Naive thymus-derived CD8-positive, alpha-beta T cell (primary cell): ENCODE measurements around the gene MTRF1L. TPM values are rescaled to one million over a fixed set of nuclear protein-coding genes. Genes with fewer than 3 reads are reported as not detected.
A peak's percentile ranks its signal among the peaks of the same experiment; 100 is the strongest.
"Not testable (repeated sequence)": the region's sequence is repeated elsewhere in the genome, so short reads cannot be mapped to it uniquely, and the experiment has no call there.

Experiments
- ATAC-seq, 2 donors: fragments of 150-1000 bp; cut with Tn5 transposase in 1 of 2; sonication (Bioruptor Pico), chemical (Tn5 transposase) in 1 of 2; 1 replicate in 1 of 2; 2 replicates in 1 of 2; pipeline ENCODE4 v1.10.0; 2021; ENCODE audit warnings: mild to moderate bottlenecking in 2 of 2, moderate library complexity in 2 of 2
- POLR2A ChIA-PET: fragments of 350-600 bp; sonication (Branson Sonifier 250); formaldehyde crosslinking; loops from one replicate; lab custom pipeline; 2021; ENCODE audit warnings: antibody characterized with exemption; lab: Charles Lee
- DNase-seq, 10 donors: peaks; one replicate each; pipeline versions ENCODE4 v3.0.0 to v3.0.0-alpha.2; 2020 to 2022
- H3K27ac Mint-ChIP-seq, 10 donors: one replicate each; pipeline ENCODE4 v1.8.0; 2020 to 2022; ENCODE audit warnings: mild to moderate bottlenecking in 10 of 10, mixed read lengths in 10 of 10, moderate library complexity in 4 of 10, inconsistent platforms in 1 of 10
- H3K27me3 Mint-ChIP-seq, 5 donors: one replicate each; pipeline ENCODE4 v1.8.0; 2021 to 2022; ENCODE audit warnings: mixed read lengths in 5 of 5
- H3K36me3 Mint-ChIP-seq, 3 donors: one replicate each; pipeline ENCODE4 v1.8.0; 2020 to 2022; ENCODE audit warnings: mixed read lengths in 3 of 3, mild to moderate bottlenecking in 2 of 3, inconsistent platforms in 1 of 3
- H3K4me1 Mint-ChIP-seq, 4 donors: one replicate each; pipeline ENCODE4 v1.8.0; 2021 to 2022; ENCODE audit warnings: mixed read lengths in 4 of 4
- H3K4me3 Mint-ChIP-seq, 10 donors: one replicate each; pipeline ENCODE4 v1.8.0; 2020 to 2022; ENCODE audit warnings: mild to moderate bottlenecking in 10 of 10, mixed read lengths in 10 of 10, moderate library complexity in 6 of 10, inconsistent platforms in 1 of 10
- H3K9me3 Mint-ChIP-seq, 9 donors: one replicate each; pipeline ENCODE4 v1.8.0; 2020 to 2022; ENCODE audit warnings: mixed read lengths in 9 of 9, mild to moderate bottlenecking in 3 of 9, inconsistent platforms in 1 of 9, moderate library complexity in 1 of 9
- polyA plus RNA-seq, 3 donors: library from polyadenylated mRNA; unstranded; fragments of 300-500 nt; fragmentation: Illumina TruSeq; gene quantifications; one replicate each; pipeline ENCODE4 v1.2.3, GENCODE V29; 2021
- total RNA-seq, 8 experiments: library from RNA in 2 of 8; stranded (reverse) in 2 of 8; gene quantifications; one replicate each; pipeline ENCODE4 v1.2.3 and lab custom pipeline; 2021 to 2026

The MTRF1L gene
- total and polyA plus RNA-seq, 5 experiments from 2014 or later: 7.3 to 17.4 (median 9.5) TPM

DNA sequence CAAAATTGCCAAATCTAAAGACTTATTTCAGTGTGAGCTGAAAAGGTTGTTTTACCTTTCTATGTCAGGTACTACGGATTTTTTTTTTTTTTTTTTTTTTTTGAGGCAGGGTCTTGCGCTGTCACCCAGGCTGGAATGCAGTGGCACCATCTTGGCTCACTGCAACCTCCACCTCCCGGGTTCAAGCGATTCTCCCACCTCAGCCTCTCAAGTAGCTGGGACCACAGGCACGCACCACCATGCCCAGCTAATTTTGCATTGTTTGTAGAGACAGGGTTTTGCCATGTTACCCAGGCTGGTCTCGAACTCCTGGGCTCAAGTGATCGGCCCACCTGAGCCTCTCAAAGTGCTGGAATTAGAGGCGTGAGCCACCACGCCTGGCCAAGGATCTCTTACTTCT is 1.7 kb downstream of the MTRF1L start:
- not testable (repeated sequence) for H3K9me3 Mint-ChIP-seq, ATAC-seq, H3K27me3 Mint-ChIP-seq, DNase-seq
- Mint-ChIP-seq H3K4me1 (peaks cover 34 to 68% (median 63%) of the 10 kb centered on the region in 4 donors), H3K36me3 (peaks cover 0 to 29% (median 13%) of the 10 kb centered on the region in 3 donors), H3K27ac (peak overlapping the region in 8 of 10 donors; percentile 22 to 94 (median 82)), H3K4me3 (peak overlapping the region; percentile 50 to 99 (median 98))
- POLR2A ChIA-PET: interaction anchor here (0.8 to 1.1 kb wide), 2 partner anchors 15 to 17 kb away, joined by 3 to 7 read pairs; partner anchors contain the start of gene FBXO5

GRCh38 chr6:153000243-153000642 is 2.3 kb downstream of the MTRF1L start:
- POLR2A ChIA-PET: interaction anchor here (0.8 to 1.1 kb wide), 2 partner anchors 15 to 17 kb away, joined by 3 to 7 read pairs; partner anchors contain the start of gene FBXO5
- peaks cover 0 to 35% (median 13%) of the 10 kb centered on the region in 3 donors for H3K36me3 Mint-ChIP-seq
- H3K4me1 Mint-ChIP-seq: peaks cover 36 to 73% (median 65%) of the 10 kb centered on the region in 4 donors

GRCh38 chr6:152999538-152999937 is 3.0 kb downstream of the MTRF1L start:
- Mint-ChIP-seq H3K27ac (peak overlapping the region in 8 of 10 donors; percentile 11 to 74 (median 54)), H3K4me1 (peaks cover 36 to 77% (median 66%) of the 10 kb centered on the region in 4 donors), H3K36me3 (peaks cover 0 to 39% (median 13%) of the 10 kb centered on the region in 3 donors), H3K4me3 (peak overlapping the region in 9 of 10 donors; percentile 11 to 57 (median 31))
- H3K9me3 Mint-ChIP-seq, POLR2A ChIA-PET, ATAC-seq, DNase-seq, H3K27me3 Mint-ChIP-seq: not testable (repeated sequence)

More at GRCh38 chr6:153000243-153000642, 2.3 kb downstream of the MTRF1L start:
- Mint-ChIP-seq H3K4me3 (peak overlapping the region in 9 of 10 donors; percentile 47 to 98 (median 63)), H3K9me3 (no peaks in the 10 kb centered on the region), H3K27me3 (no peaks in the 10 kb centered on the region), H3K27ac (peak overlapping the region in 8 of 10 donors; percentile 6 to 94 (median 71))
- ATAC-seq: no peak
- DNase-seq: no peak

- Mint-ChIP-seq H3K27ac (peak overlapping the region in 5 of 10 donors; percentile 30 to 82 (median 62)), H3K27me3 (no peaks in the 10 kb centered on the region), H3K4me1 (peaks cover 8 to 34% (median 28%) of the 10 kb centered on the region in 4 donors), H3K36me3 (peaks cover 0 to 73% (median 17%) of the 10 kb centered on the region in 3 donors), H3K4me3 (no peak overlapping the region), H3K9me3 (no peaks in the 10 kb centered on the region)
- POLR2A ChIA-PET: no interaction called here
- no peak for DNase-seq
- ATAC-seq: no peak
These were observed 8.7 kb downstream of the MTRF1L start for GRCh38 chr6:152993847-152994246.

GRCh38 chr6:152993431-152993830 is 9.1 kb downstream of the MTRF1L start:
- Mint-ChIP-seq H3K4me3 (no peak overlapping the region), H3K27me3 (no peaks in the 10 kb centered on the region), H3K27ac (peak overlapping the region in 6 of 10 donors; percentile 30 to 82 (median 60)), H3K9me3 (no peaks in the 10 kb centered on the region), H3K4me1 (peaks cover 8 to 32% (median 27%) of the 10 kb centered on the region in 4 donors), H3K36me3 (peaks cover 0 to 71% (median 17%) of the 10 kb centered on the region in 3 donors)
- ATAC-seq (no peak), DNase-seq (no peak)
- POLR2A ChIA-PET: no interaction called here

DNA sequence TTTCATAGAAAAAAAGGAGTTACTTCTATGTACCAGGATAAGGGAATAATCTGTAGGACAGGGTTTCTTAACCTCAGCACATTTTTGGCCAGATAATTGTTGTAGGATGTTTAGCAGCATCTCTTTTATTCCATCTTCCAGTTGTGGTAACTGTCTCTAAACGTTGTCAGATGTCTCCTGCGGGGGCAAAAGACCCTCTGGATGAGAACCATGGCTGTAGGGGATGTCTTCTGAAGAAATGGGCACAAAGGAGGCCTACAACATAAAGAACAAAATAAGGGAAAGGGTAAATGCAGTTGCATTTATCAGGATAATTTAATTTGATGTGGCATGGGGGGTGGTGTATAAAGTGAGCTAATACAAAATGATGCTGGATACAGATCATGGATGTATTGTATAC is 15.5 kb downstream of the MTRF1L start:
- peaks cover 0 to 3% (median 0%) of the 10 kb centered on the region in 5 donors for H3K27me3 Mint-ChIP-seq
- no peaks in the 10 kb centered on the region for H3K9me3 Mint-ChIP-seq
- DNase-seq: no peak
- peak overlapping the region in 7 of 10 donors; percentile 5 to 73 (median 65) for H3K27ac Mint-ChIP-seq
- no peak for ATAC-seq
- POLR2A ChIA-PET: no interaction called here
- H3K4me1 Mint-ChIP-seq: peaks cover 14 to 34% (median 26%) of the 10 kb centered on the region in 4 donors
- no peak overlapping the region for H3K4me3 Mint-ChIP-seq
- H3K36me3 Mint-ChIP-seq: peaks cover 0 to 28% (median 4%) of the 10 kb centered on the region in 3 donors

DNA sequence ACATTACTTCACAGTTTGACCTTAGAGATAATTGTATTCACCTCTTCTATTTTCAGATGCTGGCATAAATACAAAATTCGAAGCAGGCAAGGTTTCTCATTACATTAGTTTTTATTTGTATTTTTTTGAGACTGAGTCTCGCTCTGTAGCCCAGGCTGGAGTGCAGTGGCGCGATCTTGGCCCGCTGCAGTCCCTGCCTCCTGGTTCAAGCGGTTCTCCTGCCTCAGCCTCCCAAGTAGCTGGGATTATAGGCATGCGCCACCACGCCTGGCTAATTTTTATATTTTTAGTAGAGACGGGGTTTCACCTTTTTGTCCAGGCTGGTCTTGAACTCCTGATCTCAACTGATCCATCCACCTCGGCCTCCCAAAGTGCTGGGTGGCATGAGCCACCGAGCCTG is 17.2 kb downstream of the MTRF1L start:
- peak overlapping the region in 7 of 10 donors; percentile 20 to 98 (median 57) for H3K27ac Mint-ChIP-seq
- not testable (repeated sequence) for ATAC-seq, H3K9me3 Mint-ChIP-seq, H3K27me3 Mint-ChIP-seq, DNase-seq
- peak overlapping the region in 8 of 10 donors; percentile 1 to 99 (median 20) for H3K4me3 Mint-ChIP-seq
- peaks cover 17 to 50% (median 40%) of the 10 kb centered on the region in 4 donors for H3K4me1 Mint-ChIP-seq
- peaks cover 0 to 15% (median 2%) of the 10 kb centered on the region in 3 donors for H3K36me3 Mint-ChIP-seq
- POLR2A ChIA-PET: interaction anchor here (0.7 to 1.1 kb wide), 3 partner anchors 11 to 684 kb away, joined by 3 read pairs; no protein-coding TSS in a partner anchor

DNA sequence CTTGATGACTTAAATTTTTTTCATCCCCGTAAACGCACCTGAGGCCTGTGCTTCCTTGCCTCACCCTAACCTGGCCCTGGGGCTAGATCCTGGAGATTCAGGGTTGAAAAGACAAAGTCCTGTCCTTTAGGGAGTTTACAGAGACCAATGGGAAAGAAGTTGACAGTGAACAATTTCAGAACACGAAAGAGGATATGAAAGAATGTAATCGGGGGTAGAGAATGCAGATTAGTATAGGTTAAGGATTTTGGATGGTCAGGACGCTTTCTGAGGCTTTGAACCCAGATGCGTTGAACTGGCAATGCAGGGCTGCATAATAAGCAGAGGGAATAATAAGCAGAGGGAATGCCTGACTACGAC is 18.0 kb downstream of the MTRF1L start:
- no peaks in the 10 kb centered on the region for H3K9me3 Mint-ChIP-seq
- peaks cover 0 to 11% (median 0%) of the 10 kb centered on the region in 3 donors for H3K36me3 Mint-ChIP-seq
- H3K4me3 Mint-ChIP-seq: peak overlapping the region; percentile 89 to 100 (median 98)
- H3K27ac Mint-ChIP-seq: peak overlapping the region; percentile 63 to 100 (median 98)
- no peak for ATAC-seq
- POLR2A ChIA-PET: interaction anchor here (1.1 to 1.7 kb wide), 2 partner anchors 16 to 683 kb away, joined by 3 to 7 read pairs; no protein-coding TSS in a partner anchor
- peaks cover 0 to 3% (median 0%) of the 10 kb centered on the region in 5 donors for H3K27me3 Mint-ChIP-seq
- H3K4me1 Mint-ChIP-seq: peaks cover 20 to 54% (median 43%) of the 10 kb centered on the region in 4 donors
- no peak for DNase-seq

DNA sequence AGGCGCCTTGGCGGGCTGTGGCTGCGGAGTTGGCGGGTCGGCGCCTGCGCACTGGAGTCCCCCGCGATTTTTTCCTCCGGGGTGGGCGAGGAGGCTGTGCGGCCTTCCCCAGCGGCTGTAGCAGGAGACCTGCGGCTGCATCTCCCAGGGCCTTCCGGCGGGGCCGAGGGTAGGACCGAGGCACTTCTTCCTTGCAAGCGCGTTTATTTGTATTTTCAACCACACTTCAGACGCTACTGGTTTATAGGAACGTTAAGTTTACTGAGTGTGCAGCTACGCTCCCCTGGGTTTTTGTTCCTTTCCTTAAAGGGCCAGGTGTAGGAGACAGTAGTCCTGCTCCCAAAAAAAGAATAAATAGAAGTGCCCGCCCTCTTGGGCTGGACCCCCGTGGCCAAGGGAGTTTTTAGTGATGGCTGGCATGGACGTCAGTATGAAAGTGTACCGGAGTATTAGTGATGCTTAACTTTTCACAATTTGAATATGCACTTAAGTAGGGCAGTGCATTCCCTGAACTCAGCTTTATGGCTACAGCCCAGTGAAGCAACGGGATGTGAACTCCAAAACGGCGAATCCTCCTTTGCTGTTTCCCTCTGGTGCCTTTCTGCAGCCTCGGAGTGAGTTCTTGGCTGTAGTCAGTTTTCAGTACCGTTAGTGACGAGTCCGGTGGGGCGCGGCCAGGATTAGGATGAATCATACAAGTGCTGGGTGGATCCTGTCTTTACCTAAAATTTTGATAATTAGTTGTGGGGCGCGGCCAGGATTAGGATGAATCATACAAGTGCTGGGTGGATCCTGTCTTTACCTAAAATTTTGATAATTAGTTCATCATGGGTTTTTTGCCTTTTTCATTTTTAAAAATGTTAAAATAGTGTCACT is 18.6 kb downstream of the MTRF1L start:
- DNase-seq (peak in 5 of 10 donors; percentile 87 to 97 (median 94)), ATAC-seq (no peak)
- H3K27me3 Mint-ChIP-seq: peaks cover 0 to 3% (median 0%) of the 10 kb centered on the region in 5 donors
- H3K9me3 Mint-ChIP-seq: no peaks in the 10 kb centered on the region
- peaks cover 0 to 11% (median 0%) of the 10 kb centered on the region in 3 donors for H3K36me3 Mint-ChIP-seq
- H3K4me3 Mint-ChIP-seq: peak overlapping the region; percentile 89 to 100 (median 98)
- peaks cover 20 to 57% (median 43%) of the 10 kb centered on the region in 4 donors for H3K4me1 Mint-ChIP-seq
- H3K27ac Mint-ChIP-seq: peak overlapping the region; percentile 95 to 100 (median 98)
- POLR2A ChIA-PET: interaction anchor here (1.0 to 1.7 kb wide), 5 partner anchors 11 to 1594 kb away, joined by 3 to 7 read pairs (median 6); partner anchors contain the start of gene RMND1

- H3K9me3 Mint-ChIP-seq: no peaks in the 10 kb centered on the region
- peaks cover 0 to 16% (median 0%) of the 10 kb centered on the region in 3 donors for H3K36me3 Mint-ChIP-seq
- peaks cover 20 to 60% (median 45%) of the 10 kb centered on the region in 4 donors for H3K4me1 Mint-ChIP-seq
- H3K27me3 Mint-ChIP-seq: peaks cover 0 to 3% (median 0%) of the 10 kb centered on the region in 5 donors
- peak within 1 kb of the TSS; percentile 89 to 100 (median 98) for H3K4me3 Mint-ChIP-seq
- POLR2A ChIA-PET: interaction anchor here (0.6 to 1.7 kb wide), 7 partner anchors 10 to 1966 kb away, joined by 3 to 7 read pairs (median 4); partner anchors contain the start of gene RMND1
- DNase-seq (peak; percentile 94 to 98 (median 96)), ATAC-seq (peak; percentile 91 to 93)
- peak within 1 kb of the TSS; percentile 95 to 100 (median 98) for H3K27ac Mint-ChIP-seq
These were observed 19.4 kb downstream of the MTRF1L start, which contains the start of gene FBXO5 for GRCh38 chr6:152982904-152983636. FBXO5 (minus strand) TSS chr6:152983041; CDS start chr6:152982959, 82 bp downstream.
